Measurements from ENCODE around the gene IL21R. TPM values are rescaled to one million over a fixed set of nuclear protein-coding genes. Genes with fewer than 3 reads are reported as not detected.

Gene IL21R
- total RNA-seq, 4 donors from 2014 or later, result 0.23 to 0.40 (median 0.25) TPM; not detected in 1

DNA sequence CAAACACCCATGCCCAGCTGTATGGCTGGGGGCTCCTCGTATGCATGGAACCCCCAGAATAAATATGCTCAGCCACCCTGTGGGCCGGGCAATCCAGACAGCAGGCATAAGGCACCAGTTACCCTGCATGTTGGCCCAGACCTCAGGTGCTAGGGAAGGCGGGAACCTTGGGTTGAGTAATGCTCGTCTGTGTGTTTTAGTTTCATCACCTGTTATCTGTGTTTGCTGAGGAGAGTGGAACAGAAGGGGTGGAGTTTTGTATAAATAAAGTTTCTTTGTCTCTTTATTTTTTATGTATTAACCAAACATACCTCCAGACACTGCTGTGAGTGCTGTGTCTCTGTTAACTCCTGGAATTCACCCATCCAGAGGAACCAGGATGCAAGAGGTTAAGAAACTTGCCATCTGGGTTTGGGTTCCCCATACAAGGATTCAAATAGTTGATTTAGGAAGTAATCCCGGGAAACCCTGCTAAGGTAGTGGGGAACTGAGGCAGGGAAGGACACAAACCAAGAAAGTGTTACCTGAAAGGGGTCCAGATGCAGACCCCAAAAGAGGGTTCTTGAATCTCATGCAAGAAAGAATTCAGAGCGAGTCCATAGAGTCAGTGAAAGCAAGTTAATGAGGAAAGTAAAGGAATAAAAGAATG is 37.4 kb upstream of the IL21R start:
- peaks cover 0 to 35% (median 12%) of the 10 kb centered on the region in 3 donors for H3K4me1 ChIP-seq
- H3K4me3 ChIP-seq, result no peak overlapping the region
- H3K9me3 ChIP-seq, result no peaks in the 10 kb centered on the region
- 57 to 64% methylated on average over 4 to 5 of the region's 6 CpGs for WGBS, 2 donors (ENCODE audit: low coverage in 1 of 2)
- H3K27ac ChIP-seq, result peak overlapping the region in 3 of 4 donors; percentile 58 to 70 (median 59)
- H3K36me3 ChIP-seq, result peaks cover 0 to 49% of the 10 kb centered on the region in 2 donors
- ATAC-seq, result no peak
- no peaks in the 10 kb centered on the region for H3K27me3 ChIP-seq
- TF ChIP-seq POLR2AphosphoS5 (IDR thresholded peaks at IDR 0.05) (no peak), POLR2A (IDR thresholded peaks at IDR 0.05) (no peak), CTCF (IDR thresholded peaks at IDR 0.05) (no peak), EP300 (IDR thresholded peaks at IDR 0.05) (no peak)

DNA sequence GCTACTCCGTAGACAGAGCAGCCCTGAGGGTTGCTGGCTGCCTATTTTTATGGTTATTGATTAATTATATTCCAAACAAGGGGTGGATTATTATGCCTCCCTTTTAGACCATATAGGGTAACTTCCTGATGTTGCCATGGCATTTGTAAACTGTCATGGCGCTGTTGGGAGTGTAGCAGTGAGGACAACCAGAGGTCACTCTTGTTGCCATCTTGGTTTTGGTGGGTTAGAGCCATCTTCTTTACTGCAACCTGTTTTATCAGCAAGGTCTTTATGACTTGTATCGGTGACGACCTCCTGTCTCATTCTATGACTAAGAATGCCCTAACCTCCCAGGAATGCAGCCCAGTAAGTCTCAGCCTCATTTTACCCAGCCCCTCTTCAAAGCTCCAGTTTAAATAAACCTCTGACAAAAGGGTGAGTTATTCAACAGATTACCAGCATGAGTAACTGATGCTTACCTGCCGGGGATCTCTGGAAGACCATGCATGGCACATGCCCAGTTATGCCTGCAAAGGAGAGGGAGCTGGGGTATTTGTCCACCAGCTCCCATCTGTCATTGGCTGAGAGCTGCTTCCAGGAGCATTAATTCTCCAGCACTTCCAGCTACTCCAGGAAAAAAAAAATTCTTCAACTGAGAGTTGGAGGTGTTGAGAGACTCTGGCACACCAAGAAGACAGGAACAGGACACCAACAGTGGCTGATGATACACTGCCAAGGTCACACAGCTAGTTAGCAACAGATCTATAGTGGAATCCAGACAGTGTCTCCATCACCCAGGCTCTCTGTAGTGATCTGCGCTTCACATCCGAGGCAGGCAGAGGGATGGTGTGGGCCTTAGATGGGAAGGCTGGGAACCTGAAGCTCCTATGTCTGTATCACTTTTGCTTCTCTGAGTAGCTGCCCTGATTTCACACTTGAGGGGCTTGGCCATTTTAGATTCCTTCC is 36.6 kb upstream of the IL21R start:
- H3K27ac ChIP-seq, result peak overlapping the region in 3 of 4 donors; percentile 58 to 70 (median 59)
- H3K36me3 ChIP-seq, result peaks cover 0 to 41% of the 10 kb centered on the region in 2 donors
- ATAC-seq, result no peak
- H3K4me3 ChIP-seq, result no peak overlapping the region
- peaks cover 0 to 35% (median 12%) of the 10 kb centered on the region in 3 donors for H3K4me1 ChIP-seq
- no peaks in the 10 kb centered on the region for H3K9me3 ChIP-seq
- no peaks in the 10 kb centered on the region for H3K27me3 ChIP-seq
- peak; percentile 6 for TF ChIP-seq POLR2AphosphoS5 (IDR thresholded peaks at IDR 0.05)
- no peak for TF ChIP-seq CTCF (IDR thresholded peaks at IDR 0.05)
- 61 to 66% methylated on average over 4 to 5 of the region's 7 CpGs for WGBS, 2 donors (ENCODE audit: low coverage in 1 of 2)

DNA sequence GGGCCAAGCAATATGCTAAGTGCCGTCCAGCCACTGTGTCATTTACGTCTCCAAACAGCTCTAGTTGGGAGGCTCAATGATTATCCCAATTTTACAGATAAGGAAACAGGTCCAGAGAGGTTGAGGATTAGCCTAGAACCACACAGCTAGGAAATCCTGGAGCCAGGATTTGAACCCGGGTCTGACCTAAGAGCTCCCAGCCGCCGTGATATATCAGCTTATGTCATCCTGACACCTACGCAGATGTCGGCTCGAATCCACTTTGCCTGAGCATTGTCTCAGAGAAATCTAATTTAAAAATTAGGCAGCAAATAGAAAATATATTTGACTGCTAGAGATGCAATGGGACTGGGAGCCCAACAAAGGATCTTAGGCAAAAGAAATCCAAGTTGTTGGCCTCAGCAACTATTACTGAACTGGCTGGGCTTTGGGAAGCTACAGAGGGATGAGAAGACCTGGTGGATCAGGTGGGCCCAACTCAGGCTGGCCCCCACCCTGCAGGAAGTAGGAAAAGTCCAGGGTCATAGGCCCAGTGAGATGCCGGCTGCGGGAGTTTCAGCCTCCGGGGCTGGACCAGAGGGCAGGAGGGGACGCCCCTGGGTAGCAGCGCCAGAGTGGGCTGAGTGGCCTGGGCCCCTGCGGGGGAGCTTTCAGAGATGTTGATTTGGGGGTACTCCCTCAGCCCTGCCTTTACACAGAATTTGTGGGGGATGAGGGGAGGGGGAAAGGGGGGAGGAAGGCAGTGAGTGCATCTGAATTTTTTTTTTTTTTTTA is 35.1 kb upstream of the IL21R start:
- Histone ChIP-seq H3K9me3 (no peaks in the 10 kb centered on the region), H3K27ac (peak overlapping the region in 3 of 4 donors; percentile 41 to 61 (median 60)), H3K4me1 (peaks cover 0 to 35% (median 12%) of the 10 kb centered on the region in 3 donors), H3K36me3 (peaks cover 0 to 26% of the 10 kb centered on the region in 2 donors), H3K27me3 (no peaks in the 10 kb centered on the region), H3K4me3 (no peak overlapping the region)
- TF ChIP-seq CTCF (IDR thresholded peaks at IDR 0.05) (no peak), POLR2AphosphoS5 (IDR thresholded peaks at IDR 0.05) (peak; percentile 48)
- ATAC-seq, result no peak
- WGBS, 2 donors (ENCODE audit: low coverage in 1 of 2), result 20 to 76% methylated on average over 1 to 7 of the region's 14 CpGs

DNA sequence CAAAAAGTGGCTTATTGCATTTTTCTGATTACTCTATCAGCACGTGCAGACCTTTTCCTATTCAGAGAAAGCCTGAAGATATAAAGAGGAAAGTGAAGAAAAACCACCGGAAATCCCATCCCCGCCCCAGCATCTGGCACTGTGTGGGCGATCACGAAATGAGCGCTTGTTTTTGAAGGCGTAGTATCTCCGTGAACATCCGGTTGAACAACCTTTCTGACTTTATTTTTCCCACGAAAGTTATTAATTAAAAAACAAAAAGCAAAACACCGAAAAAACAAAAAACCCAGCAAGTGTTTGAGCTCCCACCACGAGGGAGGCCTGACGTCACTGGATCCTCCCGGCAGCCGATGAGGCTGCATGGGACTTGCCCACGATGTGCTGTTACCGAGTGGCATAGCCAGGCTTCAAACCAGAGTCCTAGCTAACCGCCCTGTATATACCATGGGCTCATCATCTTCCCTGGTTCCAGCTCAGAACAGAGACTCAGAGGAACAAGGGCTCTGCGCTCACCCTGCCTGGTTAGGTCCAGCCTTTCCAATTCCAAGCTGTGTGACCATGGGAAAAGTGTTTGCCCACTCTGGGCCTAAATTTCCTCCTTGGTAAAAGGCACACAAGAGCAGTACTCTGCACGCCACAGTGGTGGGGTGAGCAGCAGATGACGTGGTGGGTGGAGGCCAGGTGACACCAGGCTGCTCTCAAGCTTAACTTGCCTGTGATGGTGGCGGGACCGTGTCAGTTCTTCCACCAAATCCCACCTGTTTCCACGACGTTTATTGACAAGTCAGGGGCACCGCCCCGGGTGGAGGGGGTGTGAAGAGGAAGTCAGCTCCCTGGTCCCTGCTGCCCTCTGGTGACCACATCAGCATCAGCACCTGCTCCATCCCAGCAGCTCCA is 34.3 kb upstream of the IL21R start:
- Histone ChIP-seq H3K4me3 (peak overlapping the region in 1 of 2 donors; percentile 27), H3K27ac (peak overlapping the region in 3 of 4 donors; percentile 2 to 60 (median 41)), H3K4me1 (peaks cover 0 to 35% (median 12%) of the 10 kb centered on the region in 3 donors), H3K27me3 (no peaks in the 10 kb centered on the region), H3K9me3 (no peaks in the 10 kb centered on the region), H3K36me3 (peaks cover 0 to 18% of the 10 kb centered on the region in 2 donors)
- 30 to 41% methylated on average over 5 to 16 of the region's 27 CpGs for WGBS, 2 donors (ENCODE audit: low coverage in 1 of 2)
- ATAC-seq, result peak; percentile 85
- TF ChIP-seq POLR2A (IDR thresholded peaks at IDR 0.05) (no peak), CTCF (IDR thresholded peaks at IDR 0.05) (peak in 3 of 4 experiments; percentile 76 to 95 (median 81)), POLR2AphosphoS5 (IDR thresholded peaks at IDR 0.05) (peak; percentile 67)
